ENCODE results near the gene MYO15A. TPM values are rescaled to one million over a fixed set of nuclear protein-coding genes. Genes with fewer than 3 reads are reported as not detected.

Gene MYO15A
- polyA plus RNA-seq, 1 donor from 2014 or later: 0.48 TPM

GRCh38 chr17:18111330-18111971, 2.9 kb downstream of the MYO15A start:
- H3K36me3 Mint-ChIP-seq: no peaks in the 10 kb centered on the region
- H3K27ac Mint-ChIP-seq: peak overlapping the region in 1 of 3 donors; percentile 18
- H3K27me3 Mint-ChIP-seq: no peaks in the 10 kb centered on the region
- H3K9me3 Mint-ChIP-seq: no peaks in the 10 kb centered on the region
- peaks cover 0 to 2% (median 0%) of the 10 kb centered on the region in 3 donors for H3K4me1 Mint-ChIP-seq
- no peak overlapping the region for H3K4me3 Mint-ChIP-seq

GRCh38 chr17:18115517-18115916, 7.0 kb downstream of the MYO15A start:
- Mint-ChIP-seq H3K27ac (no peak overlapping the region), H3K27me3 (peaks cover 1% of the 10 kb centered on the region), H3K4me1 (peaks cover 0 to 2% (median 0%) of the 10 kb centered on the region in 3 donors), H3K36me3 (no peaks in the 10 kb centered on the region), H3K9me3 (peaks cover 0 to 3% (median 0%) of the 10 kb centered on the region in 3 donors), H3K4me3 (peak overlapping the region in 2 of 4 donors; percentile 13 to 61)

- no peaks in the 10 kb centered on the region for H3K36me3 Mint-ChIP-seq
- H3K9me3 Mint-ChIP-seq: peaks cover 0 to 3% (median 0%) of the 10 kb centered on the region in 3 donors
- H3K27ac Mint-ChIP-seq: no peak overlapping the region
- H3K4me3 Mint-ChIP-seq: no peak overlapping the region
- peaks cover 0 to 2% (median 0%) of the 10 kb centered on the region in 3 donors for H3K4me1 Mint-ChIP-seq
- H3K27me3 Mint-ChIP-seq: peaks cover 1% of the 10 kb centered on the region
Observed at GRCh38 chr17:18116078-18116477, 7.5 kb downstream of the MYO15A start.

GRCh38 chr17:18117533-18117932, 9.0 kb downstream of the MYO15A start:
- peaks cover 1% of the 10 kb centered on the region for H3K27me3 Mint-ChIP-seq
- H3K9me3 Mint-ChIP-seq: peaks cover 0 to 3% (median 0%) of the 10 kb centered on the region in 3 donors
- no peak overlapping the region for H3K4me3 Mint-ChIP-seq
- H3K36me3 Mint-ChIP-seq: no peaks in the 10 kb centered on the region
- H3K4me1 Mint-ChIP-seq: peaks cover 0 to 2% (median 0%) of the 10 kb centered on the region in 3 donors
- no peak overlapping the region for H3K27ac Mint-ChIP-seq

- Mint-ChIP-seq H3K36me3 (no peaks in the 10 kb centered on the region), H3K4me1 (peaks cover 0 to 2% (median 0%) of the 10 kb centered on the region in 3 donors), H3K27ac (no peak overlapping the region)
Observed at GRCh38 chr17:18117982-18118975, 9.7 kb downstream of the MYO15A start.

GRCh38 chr17:18119166-18119745, 10.7 kb downstream of the MYO15A start:
- H3K27ac Mint-ChIP-seq: no peak overlapping the region
- peaks cover 3% of the 10 kb centered on the region for H3K27me3 Mint-ChIP-seq
- no peak overlapping the region for H3K4me3 Mint-ChIP-seq
- peaks cover 0 to 3% (median 0%) of the 10 kb centered on the region in 3 donors for H3K9me3 Mint-ChIP-seq
- no peaks in the 10 kb centered on the region for H3K36me3 Mint-ChIP-seq
- peaks cover 0 to 2% (median 0%) of the 10 kb centered on the region in 3 donors for H3K4me1 Mint-ChIP-seq

More at GRCh38 chr17:18117982-18118975, 9.7 kb downstream of the MYO15A start:
- Mint-ChIP-seq H3K9me3 (peaks cover 0 to 3% (median 0%) of the 10 kb centered on the region in 3 donors), H3K4me3 (peak overlapping the region in 1 of 4 donors; percentile 12), H3K27me3 (peaks cover 3% of the 10 kb centered on the region)

GRCh38 chr17:18119938-18120337, 11.4 kb downstream of the MYO15A start:
- Mint-ChIP-seq H3K4me3 (no peak overlapping the region), H3K4me1 (peaks cover 0 to 2% (median 0%) of the 10 kb centered on the region in 3 donors), H3K9me3 (peaks cover 0 to 3% (median 0%) of the 10 kb centered on the region in 3 donors), H3K27ac (no peak overlapping the region), H3K36me3 (no peaks in the 10 kb centered on the region), H3K27me3 (peaks cover 3% of the 10 kb centered on the region)

- Mint-ChIP-seq H3K4me1 (peaks cover 0 to 2% (median 0%) of the 10 kb centered on the region in 3 donors), H3K27me3 (peaks cover 3% of the 10 kb centered on the region), H3K4me3 (no peak overlapping the region), H3K27ac (no peak overlapping the region), H3K9me3 (peaks cover 0 to 3% (median 0%) of the 10 kb centered on the region in 3 donors), H3K36me3 (no peaks in the 10 kb centered on the region)
Observed at GRCh38 chr17:18120461-18121017, 12.0 kb downstream of the MYO15A start.

- Mint-ChIP-seq H3K27me3 (peaks cover 3% of the 10 kb centered on the region), H3K4me1 (no peaks in the 10 kb centered on the region), H3K9me3 (peaks cover 0 to 3% (median 0%) of the 10 kb centered on the region in 3 donors), H3K4me3 (no peak overlapping the region), H3K36me3 (no peaks in the 10 kb centered on the region), H3K27ac (no peak overlapping the region)
Observed at GRCh38 chr17:18121144-18121910, 12.8 kb downstream of the MYO15A start.

- peaks cover 1% of the 10 kb centered on the region for H3K27me3 Mint-ChIP-seq
- H3K4me1 Mint-ChIP-seq: no peaks in the 10 kb centered on the region
- no peak overlapping the region for H3K27ac Mint-ChIP-seq
- H3K9me3 Mint-ChIP-seq: peaks cover 0 to 3% (median 0%) of the 10 kb centered on the region in 3 donors
- H3K36me3 Mint-ChIP-seq: no peaks in the 10 kb centered on the region
- no peak overlapping the region for H3K4me3 Mint-ChIP-seq
Observed at GRCh38 chr17:18122990-18123753, 14.6 kb downstream of the MYO15A start.

- Mint-ChIP-seq H3K36me3 (no peaks in the 10 kb centered on the region), H3K9me3 (peaks cover 0 to 3% (median 0%) of the 10 kb centered on the region in 3 donors), H3K4me1 (no peaks in the 10 kb centered on the region), H3K4me3 (no peak overlapping the region), H3K27me3 (peaks cover 1% of the 10 kb centered on the region), H3K27ac (no peak overlapping the region)
Observed at GRCh38 chr17:18124345-18125126, 16.0 kb downstream of the MYO15A start.

GRCh38 chr17:18129041-18129502, 20.5 kb downstream of the MYO15A start:
- H3K9me3 Mint-ChIP-seq: no peaks in the 10 kb centered on the region
- no peaks in the 10 kb centered on the region for H3K4me1 Mint-ChIP-seq
- H3K27ac Mint-ChIP-seq: no peak overlapping the region
- H3K27me3 Mint-ChIP-seq: peaks cover 1% of the 10 kb centered on the region
- no peak overlapping the region for H3K4me3 Mint-ChIP-seq
- no peaks in the 10 kb centered on the region for H3K36me3 Mint-ChIP-seq

- Mint-ChIP-seq H3K4me1 (no peaks in the 10 kb centered on the region), H3K9me3 (no peaks in the 10 kb centered on the region), H3K27me3 (peaks cover 3% of the 10 kb centered on the region), H3K27ac (no peak overlapping the region), H3K36me3 (no peaks in the 10 kb centered on the region), H3K4me3 (no peak overlapping the region)
Observed at GRCh38 chr17:18132711-18133110, 24.2 kb downstream of the MYO15A start.
